Hindlimb muscle (tissue), 1 donor: Measurements from ENCODE around the gene EVPL. TPM values are rescaled to one million over a fixed set of nuclear protein-coding genes. Genes with fewer than 3 reads are reported as not detected.
"Not testable (repeated sequence)": the region's sequence is repeated elsewhere in the genome, so short reads cannot be mapped to it uniquely, and the experiment has no call there.

Experiments used
- DNase-seq: peaks from one replicate; pipeline ENCODE4 v3.0.0-alpha.2; 2013
- polyA plus RNA-seq: library from polyadenylated mRNA; unstranded; fragments of 120-200 nt; gene quantifications from one replicate; pipeline ENCODE4 v1.2.1, GENCODE V29; 2013; ENCODE audit not compliant: insufficient read length

Gene EVPL
- polyA plus RNA-seq, 1 donor: 0.54 TPM

- no peak for DNase-seq
Observed at GRCh38 chr17:76048025-76048605, 21.0 kb upstream of the EVPL start.

- DNase-seq: no peak
Observed at GRCh38 chr17:76046064-76046463, 19.0 kb upstream of the EVPL start.

GRCh38 chr17:76044475-76045007 lies 17.4 kb upstream of the EVPL start:
- DNase-seq: not testable (repeated sequence)

GRCh38 chr17:76042868-76043267 lies 15.8 kb upstream of the EVPL start:
- not testable (repeated sequence) for DNase-seq

- DNase-seq: no peak
Observed at GRCh38 chr17:76040376-76040775, 13.3 kb upstream of the EVPL start.

GRCh38 chr17:76039121-76039520 lies 12.0 kb upstream of the EVPL start:
- DNase-seq: no peak

- DNase-seq: no peak
Observed at GRCh38 chr17:76038050-76038449, 10.9 kb upstream of the EVPL start.

GRCh38 chr17:76036497-76037261 lies 9.6 kb upstream of the EVPL start:
- no peak for DNase-seq

- no peak for DNase-seq
Observed at GRCh38 chr17:76034428-76035350, 7.6 kb upstream of the EVPL start.

- DNase-seq: no peak
Observed at GRCh38 chr17:76033139-76033538, 6.0 kb upstream of the EVPL start.

GRCh38 chr17:76032780-76033108 lies 5.6 kb upstream of the EVPL start:
- DNase-seq: no peak

- DNase-seq: no peak
Observed at GRCh38 chr17:76032073-76032779, 5.1 kb upstream of the EVPL start.

- DNase-seq: no peak
Observed at GRCh38 chr17:76026714-76027158, 370 bp downstream of the EVPL start.

GRCh38 chr17:76025294-76025693 lies 1.8 kb downstream of the EVPL start:
- no peak for DNase-seq

GRCh38 chr17:76024353-76024752 lies 2.8 kb downstream of the EVPL start:
- no peak for DNase-seq

- no peak for DNase-seq
Observed at GRCh38 chr17:76023900-76024237, 3.2 kb downstream of the EVPL start.

GRCh38 chr17:76022973-76023899 lies 3.9 kb downstream of the EVPL start:
- DNase-seq: no peak

GRCh38 chr17:76022285-76022684 lies 4.8 kb downstream of the EVPL start:
- DNase-seq: no peak

- DNase-seq: no peak
Observed at GRCh38 chr17:76019833-76020467, 7.2 kb downstream of the EVPL start.

- no peak for DNase-seq
Observed at GRCh38 chr17:76018801-76019200, 8.3 kb downstream of the EVPL start.

GRCh38 chr17:76018340-76018680 lies 8.8 kb downstream of the EVPL start:
- no peak for DNase-seq
